ENCODE results near the gene UVRAG.

Gene UVRAG

GRCh38 chr11:76134239-76134638 is 319.2 kb downstream of the UVRAG start:
- DNase-seq (ENCODE audit: low read depth in 2 of 2) = no peak
- H3K4me3 ChIP-seq (replicated peaks in 1 of 2; ENCODE audit: low read depth in 2 of 2, low read length in 2 of 2) = no peak overlapping the region
- TF ChIP-seq CTCF (IDR thresholded peaks at IDR 0.05; ENCODE audit: low read depth, low read length) = no peak

GRCh38 chr11:76135491-76135890 is 320.5 kb downstream of the UVRAG start:
- H3K4me3 ChIP-seq (replicated peaks in 1 of 2; ENCODE audit: low read depth in 2 of 2, low read length in 2 of 2) = no peak overlapping the region
- no peak for TF ChIP-seq CTCF (IDR thresholded peaks at IDR 0.05; ENCODE audit: low read depth, low read length)
- DNase-seq (ENCODE audit: low read depth in 2 of 2) = peak in 1 of 2 donors; percentile 49

- TF ChIP-seq CTCF (IDR thresholded peaks at IDR 0.05; ENCODE audit: low read depth, low read length) = no peak
- no peak overlapping the region for H3K4me3 ChIP-seq (replicated peaks in 1 of 2; ENCODE audit: low read depth in 2 of 2, low read length in 2 of 2)
- DNase-seq (ENCODE audit: low read depth in 2 of 2) = no peak
Observed at GRCh38 chr11:76139314-76139713, 324.3 kb downstream of the UVRAG start.

GRCh38 chr11:76140912-76141574 is 326.0 kb downstream of the UVRAG start:
- H3K4me3 ChIP-seq (replicated peaks in 1 of 2; ENCODE audit: low read depth in 2 of 2, low read length in 2 of 2) = no peak overlapping the region
- DNase-seq (ENCODE audit: low read depth in 2 of 2) = no peak
- no peak for TF ChIP-seq CTCF (IDR thresholded peaks at IDR 0.05; ENCODE audit: low read depth, low read length)

- DNase-seq (ENCODE audit: low read depth in 2 of 2) = no peak
- H3K4me3 ChIP-seq (replicated peaks in 1 of 2; ENCODE audit: low read depth in 2 of 2, low read length in 2 of 2) = no peak overlapping the region
- TF ChIP-seq CTCF (IDR thresholded peaks at IDR 0.05; ENCODE audit: low read depth, low read length) = no peak
Observed at GRCh38 chr11:76141901-76142588, 327.0 kb downstream of the UVRAG start.

- no peak for TF ChIP-seq CTCF (IDR thresholded peaks at IDR 0.05; ENCODE audit: low read depth, low read length)
- H3K4me3 ChIP-seq (replicated peaks in 1 of 2; ENCODE audit: low read depth in 2 of 2, low read length in 2 of 2) = no peak overlapping the region
- DNase-seq (ENCODE audit: low read depth in 2 of 2) = no peak
Observed at GRCh38 chr11:76143274-76143673, 328.3 kb downstream of the UVRAG start.

Measured in cardiac fibroblast (primary cell).